ENCODE results near the gene FAM135A.

- TF ChIP-seq POLR2AphosphoS5 (IDR thresholded peaks at IDR 0.05; ENCODE audit: borderline replicate concordance, low read depth, low read length) (no peak), EZH2 (IDR thresholded peaks at IDR 0.05) (no peak)
These were observed 10.2 kb downstream of the FAM135A start for GRCh38 chr6:70423189-70424134.

Data from SK-N-MC (cell line).